Measurements from ENCODE around the gene PPARGC1A.

- TF ChIP-seq CTCF (IDR thresholded peaks at IDR 0.05) (no peak), POLR2A (IDR thresholded peaks at IDR 0.05) (no peak)
Measured at GRCh38 chr4:23763559-23763958, 126.3 kb downstream of the PPARGC1A start.

Measured in ovary (tissue), 3 donors.